ENCODE measurements around the gene RAB11FIP3. TPM values are rescaled to one million over a fixed set of nuclear protein-coding genes. Genes with fewer than 3 reads are reported as not detected.

RAB11FIP3 gene
- polyA plus RNA-seq, 2 of the 4 experiments (the other 2 are of a cell fraction) = 6.7 to 18.0 TPM

- FAIRE-seq (no peak), DNase-seq (ENCODE audit: low read depth in 1 of 2, low spot score in 1 of 2) (no peak), ATAC-seq (no peak)
- no peak overlapping the region for H3K4me2 ChIP-seq
- TF ChIP-seq CHD4 (IDR thresholded peaks at IDR 0.05; ENCODE audit: borderline replicate concordance) = no peak
- TF ChIP-seq HDAC2 (IDR thresholded peaks at IDR 0.05) = no peak
- TF ChIP-seq HMGXB4 (CRISPR knock-in tag; IDR thresholded peaks at IDR 0.05; ENCODE audit: borderline replicate concordance) = no peak
- no peak for TF ChIP-seq HES2 (IDR thresholded peaks at IDR 0.05)
- no peak for TF ChIP-seq REST (IDR thresholded peaks at IDR 0.05)
- no peak for TF ChIP-seq TFCP2L1 (CRISPR knock-in tag; IDR thresholded peaks at IDR 0.05)
- no peak for TF ChIP-seq NPAS2 (CRISPR knock-in tag; IDR thresholded peaks at IDR 0.05; ENCODE audit: borderline replicate concordance)
- TF ChIP-seq RCOR1 (IDR thresholded peaks at IDR 0.05; ENCODE audit: low read depth, low read length) = no peak
- no peak for TF ChIP-seq FOSB (CRISPR knock-in tag; IDR thresholded peaks at IDR 0.05)
- no peak for TF ChIP-seq GATA3 (IDR thresholded peaks at IDR 0.05; ENCODE audit: borderline replicate concordance)
- WGBS (ENCODE audit: missing lambda C conversion rate) = 93% methylated on average over 32 of the region's 32 CpGs
- H3K4me3 ChIP-seq = no peak overlapping the region
- POLR2A ChIA-PET = no interaction called here
- CTCF ChIA-PET = interaction anchor here (0.9 kb wide), 1 partner anchor 14 kb away, joined by 3 read pairs; no protein-coding TSS in a partner anchor
- H3K9me3 ChIP-seq = no peaks in the 10 kb centered on the region
- no peak overlapping the region for H3K27ac ChIP-seq
- no peaks in the 10 kb centered on the region for H3K4me1 ChIP-seq
These were observed 47.9 kb downstream of the RAB11FIP3 start for GRCh38 chr16:473046-474043.

GRCh38 chr16:474420-475122 is 49.1 kb downstream of the RAB11FIP3 start:
- no peak for FAIRE-seq
- Histone ChIP-seq H3K27ac (no peak overlapping the region), H3K9me3 (no peaks in the 10 kb centered on the region), H3K4me2 (no peak overlapping the region), H3K4me3 (no peak overlapping the region), H3K4me1 (no peaks in the 10 kb centered on the region)
- POLR2A ChIA-PET = no interaction called here
- DNase-seq (ENCODE audit: low read depth in 1 of 2, low spot score in 1 of 2) = no peak
- ATAC-seq = no peak
- CTCF ChIA-PET = interaction anchor here (0.9 kb wide), 1 partner anchor 13 kb away, joined by 3 read pairs; no protein-coding TSS in a partner anchor
- TF ChIP-seq KDM5A (IDR thresholded peaks at IDR 0.05) (no peak), ZSCAN20 (CRISPR knock-in tag; IDR thresholded peaks at IDR 0.05) (no peak), NPAS2 (CRISPR knock-in tag; IDR thresholded peaks at IDR 0.05; ENCODE audit: borderline replicate concordance) (no peak), TP53 (CRISPR knock-in tag; IDR thresholded peaks at IDR 0.05) (no peak), HEYL (CRISPR knock-in tag; IDR thresholded peaks at IDR 0.05) (no peak), CBX8 (IDR thresholded peaks at IDR 0.05) (no peak), POLR2A (IDR thresholded peaks at IDR 0.05; ENCODE audit: low read length) (no peak), FOSB (CRISPR knock-in tag; IDR thresholded peaks at IDR 0.05) (no peak), HDAC2 (IDR thresholded peaks at IDR 0.05) (no peak), EHMT2 (IDR thresholded peaks at IDR 0.05; ENCODE audit: low read depth) (no peak), HMGXB4 (CRISPR knock-in tag; IDR thresholded peaks at IDR 0.05; ENCODE audit: borderline replicate concordance) (no peak), POLR2AphosphoS2 (conservative IDR thresholded peaks at IDR 0.05; ENCODE audit: low read length) (no peak), TFCP2L1 (CRISPR knock-in tag; IDR thresholded peaks at IDR 0.05) (no peak), ELK1 (IDR thresholded peaks at IDR 0.05; ENCODE audit: low read depth, low read length) (no peak), KDM1A (IDR thresholded peaks at IDR 0.05; ENCODE audit: low read depth) (no peak), CTCF (IDR thresholded peaks at IDR 0.05) (no peak)
- WGBS (ENCODE audit: missing lambda C conversion rate) = 86% methylated on average over 19 of the region's 19 CpGs

Data from A549 (cell line).